HepG2 (cell line): ENCODE results near the gene DENND5B. TPM values are rescaled to one million over a fixed set of nuclear protein-coding genes. Genes with fewer than 3 reads are reported as not detected.
A peak's percentile ranks its signal among the peaks of the same experiment; 100 is the strongest.

Experiments used
- ATF7-NPFF ChIP-seq: sonication (generic); formaldehyde crosslinking; IDR thresholded peaks from 2 replicates; pipeline ENCODE4 v1.8.1; 2023; ENCODE audit warnings: mild to moderate bottlenecking, low read depth, missing genetic modification reagents, moderate library complexity
- BCL3 ChIP-seq: sonication (generic); formaldehyde crosslinking; IDR thresholded peaks from 2 replicates; pipeline ENCODE4 v1.5.1; 2020; ENCODE audit warnings: mild to moderate bottlenecking, missing genetic modification reagents, moderate library complexity
- CBX1 ChIP-seq: IDR thresholded peaks from one replicate; pipeline ENCODE4 v1.6.1; 2016; ENCODE audit warnings: antibody characterized with exemption, low read depth
- CSRNP2 ChIP-seq: sonication (generic); formaldehyde crosslinking; conservative IDR thresholded peaks from 2 replicates; pipeline ENCODE4 v1.8.0; 2022; ENCODE audit warnings: low read depth, missing genetic modification reagents
- HIVEP1 ChIP-seq: sonication (generic); formaldehyde crosslinking; IDR thresholded peaks from 2 replicates; pipeline ENCODE4 v1.4.0; 2020; ENCODE audit warnings: mild to moderate bottlenecking, missing genetic modification reagents
- MAZ ChIP-seq, 2 experiments: sonication (generic) in 1 of 2; formaldehyde crosslinking in 1 of 2; IDR thresholded peaks; 2 replicates each; pipeline versions ENCODE4 v1.5.0 to v1.6.1; 2012 to 2020; ENCODE audit warnings: low read depth in 2 of 2, mild to moderate bottlenecking in 2 of 2, borderline replicate concordance in 1 of 2, improper control_type of control experiment in 1 of 2, low read length in 1 of 2, missing genetic modification reagents in 1 of 2, moderate library complexity in 1 of 2
- PRDM15 ChIP-seq: sonication (generic); formaldehyde crosslinking; IDR thresholded peaks from 2 replicates; pipeline ENCODE4 v1.4.0; 2020; ENCODE audit warnings: missing genetic modification reagents
- RFX1 ChIP-seq: fragments of 450-650 bp; IDR thresholded peaks from 2 replicates; pipeline ENCODE4 v1.6.1; 2017
- RNF2 ChIP-seq: fragments of 450-650 bp; conservative IDR thresholded peaks from 2 replicates; pipeline ENCODE4 v1.6.1; 2016; ENCODE audit warnings: low read depth
- ZBTB43 ChIP-seq: sonication (generic); formaldehyde crosslinking; conservative IDR thresholded peaks from 2 replicates; pipeline ENCODE4 v1.4.0; 2020; ENCODE audit warnings: missing genetic modification reagents
- ZNF143 ChIP-seq: sonication (generic); formaldehyde crosslinking; IDR thresholded peaks from 2 replicates; pipeline ENCODE4 v1.4.0; 2020; ENCODE audit warnings: missing genetic modification reagents
- ZNF382 ChIP-seq: sonication (generic); formaldehyde crosslinking; IDR thresholded peaks from 2 replicates; pipeline ENCODE4 v1.5.0; 2020; ENCODE audit warnings: missing genetic modification reagents, mild to moderate bottlenecking, borderline replicate concordance
- ZNF512B ChIP-seq: sonication (generic); formaldehyde crosslinking; IDR thresholded peaks from 2 replicates; pipeline ENCODE4 v1.5.1; 2020; ENCODE audit warnings: missing genetic modification reagents, mild to moderate bottlenecking, borderline replicate concordance
- ZNF569 ChIP-seq: sonication (generic); formaldehyde crosslinking; IDR thresholded peaks from 2 replicates; pipeline ENCODE4 v1.5.0; 2020; ENCODE audit warnings: mild to moderate bottlenecking, missing genetic modification reagents, moderate library complexity, borderline replicate concordance
- ZNF713 ChIP-seq: sonication (generic); formaldehyde crosslinking; IDR thresholded peaks from 2 replicates; pipeline ENCODE4 v1.4.0; 2020; ENCODE audit warnings: mild to moderate bottlenecking, missing genetic modification reagents
- ZNF841 ChIP-seq: sonication (generic); formaldehyde crosslinking; IDR thresholded peaks from 2 replicates; pipeline ENCODE4 v1.8.1; 2023; ENCODE audit warnings: missing genetic modification reagents, borderline replicate concordance
- polyA plus RNA-seq, 8 experiments: library from polyadenylated mRNA; depleted of rRNA in 3 of 8; stranded (reverse) in 7 of 8; unstranded in 1 of 8; fragments of >200 nt; fragmentation: Illumina TruSeq in 4 of 8; extraction: Trizol in 4 of 8; gene quantifications; 2 replicates each; pipeline versions ENCODE4 v1.2.1 to v1.2.3, GENCODE V29; 2011 to 2016; ENCODE audit warnings: low read depth in 4 of 8, missing spikeins in 1 of 8, mixed read lengths in 1 of 8; ENCODE audit not compliant: insufficient read depth in 1 of 8
- total RNA-seq, 5 experiments: library from RNA; depleted of rRNA; stranded (reverse); fragments of >200 nt; fragmentation: Illumina TruSeq; extraction: Trizol; gene quantifications; 2 replicates each; pipeline ENCODE4 v1.2.3, GENCODE V29; 2016; ENCODE audit warnings: low read depth in 1 of 5
- TF ChIP-seq, protein P1 (sequence below): sonication (generic); formaldehyde crosslinking; IDR thresholded peaks from 2 replicates; pipeline ENCODE4 v1.4.0; 2020; ENCODE audit warnings: missing genetic modification reagents, low read depth, mild to moderate bottlenecking, borderline replicate concordance

Gene DENND5B
- total and polyA plus RNA-seq, 2 of the 13 experiments (the other 11 are each of a cell fraction or from before 2014, with no cell fraction given) = 14.7 to 18.7 TPM

GRCh38 chr12:31362115-31362758 is 228.7 kb downstream of the DENND5B start (continued):
- TF ChIP-seq ZNF841 (CRISPR knock-in tag) = no peak
- no peak for TF ChIP-seq RFX1
- no peak for TF ChIP-seq BCL3 (CRISPR knock-in tag)
- TF ChIP-seq PRDM15 (CRISPR knock-in tag) = no peak
- TF ChIP-seq MAZ (IDR thresholded peaks at IDR 0.05; ENCODE audit: borderline replicate concordance, low read depth, low read length) = no peak
- no peak for TF ChIP-seq MAZ (CRISPR knock-in tag; IDR thresholded peaks at IDR 0.05; ENCODE audit: low read depth)
- no peak for TF ChIP-seq ZNF569 (CRISPR knock-in tag)
- TF ChIP-seq ZBTB43 (CRISPR knock-in tag) = no peak
- TF ChIP-seq HIVEP1 (CRISPR knock-in tag) = 0 out of 2 replicates have a peak, but pooled peaks have one; percentile 54
- TF ChIP-seq, protein P1, sequence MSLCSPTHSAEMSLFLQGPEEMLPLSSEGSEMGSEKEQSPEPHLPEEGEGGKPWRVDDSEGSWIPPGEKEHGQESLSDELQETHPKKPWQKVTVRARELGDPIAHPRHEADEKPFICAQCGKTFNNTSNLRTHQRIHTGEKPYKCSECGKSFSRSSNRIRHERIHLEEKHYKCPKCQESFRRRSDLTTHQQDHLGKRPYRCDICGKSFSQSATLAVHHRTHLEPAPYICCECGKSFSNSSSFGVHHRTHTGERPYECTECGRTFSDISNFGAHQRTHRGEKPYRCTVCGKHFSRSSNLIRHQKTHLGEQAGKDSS (CRISPR knock-in tag) = no peak
- no peak for TF ChIP-seq ZNF713 (CRISPR knock-in tag)
- no peak for TF ChIP-seq ZNF512B (CRISPR knock-in tag)
- TF ChIP-seq RNF2 = 0 out of 2 replicates have a peak, but pooled peaks have one; percentile 33
- no peak for TF ChIP-seq CSRNP2 (CRISPR knock-in tag)
- TF ChIP-seq ATF7-NPFF (CRISPR knock-in tag) = no peak
- TF ChIP-seq CBX1 = no peak
- no peak for TF ChIP-seq ZNF143 (CRISPR knock-in tag)
- TF ChIP-seq ZNF382 (CRISPR knock-in tag) = no peak
